PC-9 (cell line): ENCODE data around the gene MAGI2. TPM values are rescaled to one million over a fixed set of nuclear protein-coding genes. Genes with fewer than 3 reads are reported as not detected.

ENCODE experiments used
- BruUV-seq: library from RNA; stranded (reverse); fragments of 400-500 nt; replicated peaks from 2 replicates; lab custom pipeline; 2021; lab: Mats Ljungman, UMichigan
- CTCF ChIA-PET: fragments of 300-600 bp; sonication (Branson Sonifier 250); formaldehyde crosslinking; loops from one replicate; lab custom pipeline; 2022; ENCODE audit warnings: antibody characterized with exemption; lab: Charles Lee
- POLR2A ChIA-PET: fragments of 300-600 bp; sonication (Branson Sonifier 250); formaldehyde crosslinking; loops from one replicate; lab custom pipeline; 2022; ENCODE audit warnings: antibody characterized with exemption; ENCODE audit not compliant: unreplicated experiment; lab: Charles Lee
- DNase-seq, 2 experiments: peaks; one replicate each; pipeline versions ENCODE4 v3.0.0 to v3.0.0-alpha.2; 2015 to 2022; ENCODE audit warnings: mixed read lengths in 1 of 2
- H2AFZ ChIP-seq: fragments of 200-600 bp; sonication (generic); 2 replicates; pipeline ENCODE4 v1.8.1; 2017; ENCODE audit warnings: antibody characterized with exemption
- H3F3A ChIP-seq: fragments of 200-600 bp; sonication (generic); 2 replicates; pipeline ENCODE4 v1.8.1; 2017; ENCODE audit warnings: antibody characterized with exemption, mild to moderate bottlenecking, low read depth; ENCODE audit not compliant: insufficient read depth
- H3K27ac ChIP-seq: fragments of 200-600 bp; sonication (generic); 2 replicates; pipeline ENCODE4 v1.6.1; 2016; ENCODE audit warnings: mixed run types
- H3K27me3 ChIP-seq: fragments of 200-600 bp; sonication (generic); 2 replicates; pipeline ENCODE4 v1.6.1; 2016; ENCODE audit warnings: low read depth, mixed run types; ENCODE audit not compliant: insufficient read depth
- H3K36me3 ChIP-seq: fragments of 200-600 bp; sonication (generic); 2 replicates; pipeline ENCODE4 v1.6.1; 2016; ENCODE audit warnings: low read depth, mixed run types
- H3K4me1 ChIP-seq: fragments of 200-600 bp; sonication (generic); replicated peaks from 2 replicates; pipeline ENCODE4 v1.6.1; 2016; ENCODE audit warnings: mixed run types; ENCODE audit not compliant: insufficient read depth
- H3K4me2 ChIP-seq: fragments of 200-600 bp; sonication (generic); 2 replicates; pipeline ENCODE4 v1.6.1; 2017; ENCODE audit warnings: mixed run types
- H3K4me3 ChIP-seq: fragments of 200-600 bp; sonication (generic); 2 replicates; pipeline ENCODE4 v1.6.1; 2016; ENCODE audit warnings: mixed run types
- H3K79me2 ChIP-seq: fragments of 200-600 bp; sonication (generic); 2 replicates; pipeline ENCODE4 v1.6.1; 2017; ENCODE audit warnings: low read depth, mixed run types
- H3K9me2 ChIP-seq: fragments of 200-600 bp; sonication (generic); 2 replicates; pipeline ENCODE4 v1.8.1; 2017; ENCODE audit warnings: mild to moderate bottlenecking; ENCODE audit not compliant: insufficient read depth
- H3K9me3 ChIP-seq: fragments of 200-600 bp; sonication (generic); 2 replicates; pipeline ENCODE4 v1.8.1; 2016; ENCODE audit warnings: low read depth; ENCODE audit not compliant: insufficient read depth
- H4K20me1 ChIP-seq: fragments of 200-600 bp; sonication (generic); 2 replicates; pipeline ENCODE4 v1.8.1; 2017; ENCODE audit not compliant: insufficient read depth
- CTCF ChIP-seq: fragments of 200-600 bp; sonication (generic); conservative IDR thresholded peaks from 2 replicates; pipeline ENCODE4 v1.6.1; 2017; ENCODE audit warnings: mixed run types, antibody characterized with exemption, mild to moderate bottlenecking, moderate library complexity
- EZH2 ChIP-seq: fragments of 200-600 bp; sonication (generic); IDR thresholded peaks from 2 replicates; pipeline ENCODE4 v1.8.0; 2017; ENCODE audit warnings: antibody characterized with exemption, low read depth
- intact Hi-C: fragments of 100-400 bp; cut with micrococcal nuclease; formaldehyde crosslinking; loops from one replicate; pipeline ENCODE4 v1.10.0; 2022; ENCODE audit not compliant: unreplicated experiment
- total RNA-seq: library from RNA; stranded (reverse); gene quantifications from 2 replicates; pipeline ENCODE4 v1.2.3, GENCODE V29; 2021

The MAGI2 gene
- total RNA-seq, 1 experiment from 2014 or later: 0.92 TPM

DNA sequence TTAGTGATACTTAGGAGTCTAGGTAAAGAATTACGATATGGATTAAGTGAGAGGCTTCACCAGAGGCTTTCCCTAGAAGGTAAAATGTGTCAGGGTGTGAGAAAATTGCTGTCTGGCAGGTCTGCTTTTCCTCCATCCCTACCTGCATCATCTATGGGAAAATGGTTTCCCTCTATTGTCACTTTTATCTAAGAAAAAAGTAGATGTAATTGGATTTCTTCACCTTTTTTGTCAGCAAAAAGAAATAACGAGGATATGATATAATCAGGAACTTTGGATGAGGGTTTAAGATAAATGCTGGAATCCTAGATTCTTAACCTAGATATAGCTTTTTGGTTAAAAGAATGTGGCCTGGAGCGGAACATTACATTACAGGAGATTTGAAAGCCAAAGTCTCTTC lies 146.1 kb downstream of the MAGI2 start:
- Histone ChIP-seq H3K27ac (no peak overlapping the region), H3F3A (no peaks in the 10 kb centered on the region), H3K9me3 (no peaks in the 10 kb centered on the region), H3K9me2 (no peaks in the 10 kb centered on the region), H3K4me3 (no peak overlapping the region), H4K20me1 (no peaks in the 10 kb centered on the region), H2AFZ (no peak overlapping the region), H3K4me2 (no peak overlapping the region), H3K27me3 (no peaks in the 10 kb centered on the region), H3K36me3 (no peaks in the 10 kb centered on the region), H3K4me1 (no peaks in the 10 kb centered on the region), H3K79me2 (no peaks in the 10 kb centered on the region)
- intact Hi-C loops: no loop called here
- ChIA-PET POLR2A (no interaction called here), CTCF (no interaction called here)
- TF ChIP-seq EZH2 (no peak), CTCF (no peak)
- BruUV-seq: no TSS peak
- DNase-seq: no peak

GRCh38 chr7:79304711-79305110 lies 148.8 kb downstream of the MAGI2 start:
- Histone ChIP-seq H3K27me3 (no peaks in the 10 kb centered on the region), H3F3A (no peaks in the 10 kb centered on the region), H3K27ac (no peak overlapping the region), H3K4me1 (no peaks in the 10 kb centered on the region), H4K20me1 (no peaks in the 10 kb centered on the region), H2AFZ (no peak overlapping the region), H3K4me2 (no peak overlapping the region), H3K4me3 (no peak overlapping the region), H3K9me3 (no peaks in the 10 kb centered on the region; the same call in 1 of the 2 replicates), H3K36me3 (no peaks in the 10 kb centered on the region), H3K79me2 (no peaks in the 10 kb centered on the region), H3K9me2 (no peaks in the 10 kb centered on the region)
- ChIA-PET CTCF (no interaction called here), POLR2A (no interaction called here)
- no peak for TF ChIP-seq CTCF
- no peak for TF ChIP-seq EZH2
- intact Hi-C loops: no loop called here
- BruUV-seq: no TSS peak
- no peak for DNase-seq

DNA sequence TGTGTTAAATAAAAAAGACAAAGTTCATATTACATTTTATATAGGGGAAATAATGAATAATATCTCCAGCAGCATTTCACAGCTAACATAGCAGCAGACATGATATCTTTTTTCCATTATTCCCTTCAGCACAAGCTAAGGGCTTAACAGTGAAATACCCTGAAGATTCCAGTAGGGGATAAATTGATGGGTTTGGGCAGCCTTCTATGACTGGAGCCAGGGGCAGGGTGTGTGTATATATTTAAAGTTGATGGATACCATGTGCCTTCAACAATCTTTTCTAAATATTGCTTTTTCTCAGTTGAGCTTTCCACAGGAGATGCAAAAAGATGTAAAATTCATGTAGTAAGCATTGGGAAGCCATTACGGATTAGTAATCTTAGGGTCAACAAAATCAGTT lies 151.2 kb downstream of the MAGI2 start:
- POLR2A ChIA-PET: no interaction called here

More for the DNA sequence above, 151.2 kb downstream of the MAGI2 start:
- no peak overlapping the region for H3K4me2 ChIP-seq
- no peaks in the 10 kb centered on the region for H3K9me2 ChIP-seq
- no peaks in the 10 kb centered on the region for H4K20me1 ChIP-seq
- no TSS peak for BruUV-seq
- H3K27ac ChIP-seq: no peak overlapping the region
- DNase-seq: no peak
- CTCF ChIA-PET: no interaction called here
- no peaks in the 10 kb centered on the region; the same call in 1 of the 2 replicates for H3K9me3 ChIP-seq
- no peaks in the 10 kb centered on the region for H3K79me2 ChIP-seq
- intact Hi-C loops: no loop called here
- no peak overlapping the region for H3K4me3 ChIP-seq
- TF ChIP-seq CTCF (no peak), EZH2 (no peak)
- H3F3A ChIP-seq: no peaks in the 10 kb centered on the region
- no peaks in the 10 kb centered on the region for H3K27me3 ChIP-seq
- no peak overlapping the region for H2AFZ ChIP-seq
- H3K4me1 ChIP-seq: no peaks in the 10 kb centered on the region
- no peaks in the 10 kb centered on the region for H3K36me3 ChIP-seq
